Measurements from ENCODE around the gene MUC5AC. TPM values are rescaled to one million over a fixed set of nuclear protein-coding genes. Genes with fewer than 3 reads are reported as not detected.

Gene MUC5AC
- total RNA-seq, 1 experiment from 2014 or later: under 0.01 TPM

- Histone ChIP-seq H4K20me1 (ENCODE audit: insufficient read depth) (no peaks in the 10 kb centered on the region), H3K79me2 (ENCODE audit: insufficient read depth, low read length) (no peaks in the 10 kb centered on the region), H3K9me2 (ENCODE audit: insufficient read depth) (no peaks in the 10 kb centered on the region), H3K27ac (ENCODE audit: low read depth, low read length) (no peak overlapping the region), H3K9ac (ENCODE audit: low read length) (no peak overlapping the region), H3K4me2 (ENCODE audit: low read length) (no peak overlapping the region), H3K27me3 (ENCODE audit: insufficient read depth, low read length) (no peaks in the 10 kb centered on the region), H3K36me3 (ENCODE audit: control insufficient read depth in 1 of 2, insufficient read depth in 2 of 2, low read length in 2 of 2) (no peaks in the 10 kb centered on the region), H3K9me3 (ENCODE audit: control insufficient read depth in 1 of 2, insufficient read depth in 1 of 2, low read depth in 1 of 2, low read length in 2 of 2) (no peaks in the 10 kb centered on the region), H3K4me1 (ENCODE audit: control insufficient read depth in 1 of 2, insufficient read depth in 2 of 2, low read length in 2 of 2) (no peaks in the 10 kb centered on the region), H2AFZ (ENCODE audit: low read depth, low read length, poor library complexity, severe bottlenecking) (no peak overlapping the region), H3K4me3 (replicated peaks in 1 of 2; ENCODE audit: low read depth in 1 of 2, low read length in 2 of 2) (no peak overlapping the region)
- ChIA-PET CTCF (no interaction called here), POLR2A (no interaction called here), RAD21 (ENCODE audit: low non-redundant PET in 1 of 2, low total read pairs in 2 of 2, uncharacterized antibody in 2 of 2, unreplicated experiment in 2 of 2) (no interaction called here)
- no peak for DNase-seq (ENCODE audit: low read depth, low spot score)
- no peak for ATAC-seq
- no peak for TF ChIP-seq YY1 (IDR thresholded peaks at IDR 0.05; ENCODE audit: extremely low read depth, insufficient replicate concordance, low read depth, low read length)
- no peak for TF ChIP-seq TCF7L2 (IDR thresholded peaks at IDR 0.05; ENCODE audit: borderline replicate concordance, extremely low read depth, insufficient read depth, insufficient read length)
- no peak for TF ChIP-seq ATF3 (IDR thresholded peaks at IDR 0.05)
- no peak for TF ChIP-seq POLR2A (IDR thresholded peaks at IDR 0.05; ENCODE audit: borderline replicate concordance, extremely low read depth, insufficient read depth, insufficient read length)
- TF ChIP-seq, protein P1, sequence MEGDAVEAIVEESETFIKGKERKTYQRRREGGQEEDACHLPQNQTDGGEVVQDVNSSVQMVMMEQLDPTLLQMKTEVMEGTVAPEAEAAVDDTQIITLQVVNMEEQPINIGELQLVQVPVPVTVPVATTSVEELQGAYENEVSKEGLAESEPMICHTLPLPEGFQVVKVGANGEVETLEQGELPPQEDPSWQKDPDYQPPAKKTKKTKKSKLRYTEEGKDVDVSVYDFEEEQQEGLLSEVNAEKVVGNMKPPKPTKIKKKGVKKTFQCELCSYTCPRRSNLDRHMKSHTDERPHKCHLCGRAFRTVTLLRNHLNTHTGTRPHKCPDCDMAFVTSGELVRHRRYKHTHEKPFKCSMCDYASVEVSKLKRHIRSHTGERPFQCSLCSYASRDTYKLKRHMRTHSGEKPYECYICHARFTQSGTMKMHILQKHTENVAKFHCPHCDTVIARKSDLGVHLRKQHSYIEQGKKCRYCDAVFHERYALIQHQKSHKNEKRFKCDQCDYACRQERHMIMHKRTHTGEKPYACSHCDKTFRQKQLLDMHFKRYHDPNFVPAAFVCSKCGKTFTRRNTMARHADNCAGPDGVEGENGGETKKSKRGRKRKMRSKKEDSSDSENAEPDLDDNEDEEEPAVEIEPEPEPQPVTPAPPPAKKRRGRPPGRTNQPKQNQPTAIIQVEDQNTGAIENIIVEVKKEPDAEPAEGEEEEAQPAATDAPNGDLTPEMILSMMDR (IDR thresholded peaks at IDR 0.05 in 2 of 3, conservative IDR thresholded peaks at IDR 0.05 in 1 of 3; ENCODE audit: borderline replicate concordance in 1 of 3, insufficient read depth in 1 of 3, low read depth in 2 of 3, low read length in 2 of 3): no peak
- TF ChIP-seq, protein P2, sequence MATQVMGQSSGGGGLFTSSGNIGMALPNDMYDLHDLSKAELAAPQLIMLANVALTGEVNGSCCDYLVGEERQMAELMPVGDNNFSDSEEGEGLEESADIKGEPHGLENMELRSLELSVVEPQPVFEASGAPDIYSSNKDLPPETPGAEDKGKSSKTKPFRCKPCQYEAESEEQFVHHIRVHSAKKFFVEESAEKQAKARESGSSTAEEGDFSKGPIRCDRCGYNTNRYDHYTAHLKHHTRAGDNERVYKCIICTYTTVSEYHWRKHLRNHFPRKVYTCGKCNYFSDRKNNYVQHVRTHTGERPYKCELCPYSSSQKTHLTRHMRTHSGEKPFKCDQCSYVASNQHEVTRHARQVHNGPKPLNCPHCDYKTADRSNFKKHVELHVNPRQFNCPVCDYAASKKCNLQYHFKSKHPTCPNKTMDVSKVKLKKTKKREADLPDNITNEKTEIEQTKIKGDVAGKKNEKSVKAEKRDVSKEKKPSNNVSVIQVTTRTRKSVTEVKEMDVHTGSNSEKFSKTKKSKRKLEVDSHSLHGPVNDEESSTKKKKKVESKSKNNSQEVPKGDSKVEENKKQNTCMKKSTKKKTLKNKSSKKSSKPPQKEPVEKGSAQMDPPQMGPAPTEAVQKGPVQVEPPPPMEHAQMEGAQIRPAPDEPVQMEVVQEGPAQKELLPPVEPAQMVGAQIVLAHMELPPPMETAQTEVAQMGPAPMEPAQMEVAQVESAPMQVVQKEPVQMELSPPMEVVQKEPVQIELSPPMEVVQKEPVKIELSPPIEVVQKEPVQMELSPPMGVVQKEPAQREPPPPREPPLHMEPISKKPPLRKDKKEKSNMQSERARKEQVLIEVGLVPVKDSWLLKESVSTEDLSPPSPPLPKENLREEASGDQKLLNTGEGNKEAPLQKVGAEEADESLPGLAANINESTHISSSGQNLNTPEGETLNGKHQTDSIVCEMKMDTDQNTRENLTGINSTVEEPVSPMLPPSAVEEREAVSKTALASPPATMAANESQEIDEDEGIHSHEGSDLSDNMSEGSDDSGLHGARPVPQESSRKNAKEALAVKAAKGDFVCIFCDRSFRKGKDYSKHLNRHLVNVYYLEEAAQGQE (IDR thresholded peaks at IDR 0.05; ENCODE audit: low read depth): no peak
- intact Hi-C loops (cut with micrococcal nuclease): no loop called here
- BruUV-seq (replicated peaks): no TSS peak
Measured at GRCh38 chr11:1225386-1226225, 67.9 kb downstream of the MUC5AC start.
